K562 (cell line): ENCODE data around the gene CCDC27. TPM values are rescaled to one million over a fixed set of nuclear protein-coding genes. Genes with fewer than 3 reads are reported as not detected.

ENCODE experiments used
- CTCF ChIP-seq, 3 experiments: IDR thresholded peaks in 2 of 3; conservative IDR thresholded peaks in 1 of 3; 2 replicates each; pipeline ENCODE4 v1.5.1; 2011 to 2012; ENCODE audit warnings: low read length in 3 of 3, mild to moderate bottlenecking in 3 of 3, control low read depth in 2 of 3, improper control_type of control experiment in 1 of 3, inconsistent platforms in 1 of 3, low read depth in 1 of 3, mixed read lengths in 1 of 3, moderate library complexity in 1 of 3; ENCODE audit not compliant: insufficient read depth in 2 of 3
- E2F3 ChIP-seq: fragments of 250-450 bp; sonication (Bioruptor Pico); IDR thresholded peaks from 2 replicates; pipeline ENCODE4 v1.4.0; 2020; ENCODE audit warnings: mild to moderate bottlenecking
- ELF1 ChIP-seq: fragments of 200-800 bp; sonication (Bioruptor generic); IDR thresholded peaks from 2 replicates; pipeline ENCODE4 v1.6.1; 2016; ENCODE audit warnings: missing genetic modification characterization, missing compliant biosample characterization
- FUS ChIP-seq: fragments of 200-400 bp; formaldehyde crosslinking; optimal IDR thresholded peaks from 2 replicates; pipeline ENCODE3; 2017; ENCODE audit warnings: low read depth, low read length
- GTF2E2 ChIP-seq: fragments of 200-800 bp; sonication (Bioruptor generic); IDR thresholded peaks from 2 replicates; pipeline ENCODE4 v1.6.1; 2016; ENCODE audit warnings: missing genetic modification characterization, missing compliant biosample characterization
- HDAC3 ChIP-seq: fragments of 450-650 bp; IDR thresholded peaks from 2 replicates; pipeline ENCODE4 v1.6.1; 2018; ENCODE audit warnings: borderline replicate concordance, mild to moderate bottlenecking, moderate library complexity; ENCODE audit not compliant: partially characterized antibody
- KLF1 ChIP-seq: fragments of 450-650 bp; IDR thresholded peaks from 2 replicates; pipeline ENCODE4 v1.6.1; 2016; ENCODE audit warnings: missing genetic modification characterization, missing compliant biosample characterization
- MCM5 ChIP-seq: fragments of 450-650 bp; IDR thresholded peaks from 2 replicates; pipeline ENCODE4 v1.6.1; 2016; ENCODE audit warnings: low read depth
- OTX1 ChIP-seq: fragments of 450-650 bp; formaldehyde crosslinking; IDR thresholded peaks from 2 replicates; pipeline ENCODE4 v1.4.0; 2022; ENCODE audit warnings: mild to moderate bottlenecking
- PHB2 ChIP-seq: fragments of 450-650 bp; IDR thresholded peaks from 2 replicates; pipeline ENCODE4 v1.6.1; 2017; ENCODE audit warnings: low read depth
- PHF8 ChIP-seq: fragments of 200-600 bp; sonication (generic); IDR thresholded peaks from 2 replicates; pipeline ENCODE4 v1.6.1; 2012; ENCODE audit warnings: mixed run types, mild to moderate bottlenecking, inconsistent platforms, low read length, moderate library complexity, borderline replicate concordance
- PTTG1 ChIP-seq: fragments of 450-650 bp; IDR thresholded peaks from 2 replicates; pipeline ENCODE4 v1.6.1; 2016; ENCODE audit warnings: low read depth, mild to moderate bottlenecking, missing genetic modification characterization, missing compliant biosample characterization
- SAP30 ChIP-seq: fragments of 200-600 bp; sonication (generic); IDR thresholded peaks from 2 replicates; pipeline ENCODE4 v1.6.1; 2012; ENCODE audit warnings: borderline replicate concordance, low read depth, mild to moderate bottlenecking, moderate library complexity, low read length, control low read depth, inconsistent platforms; ENCODE audit not compliant: insufficient read depth, poor library complexity, severe bottlenecking
- SIRT6 ChIP-seq: IDR thresholded peaks from one replicate; pipeline ENCODE4 v1.6.1; 2012; ENCODE audit warnings: low read depth, mild to moderate bottlenecking, control low read depth, inconsistent platforms, low read length, moderate library complexity
- SNAPC5 ChIP-seq: fragments of 250-450 bp; sonication (Bioruptor Pico); IDR thresholded peaks from 2 replicates; pipeline ENCODE4 v1.8.0; 2021; ENCODE audit warnings: moderate library complexity, mild to moderate bottlenecking, inconsistent platforms
- SRSF1 ChIP-seq: fragments of 200-400 bp; formaldehyde crosslinking; IDR thresholded peaks from 2 replicates; pipeline ENCODE4 v1.6.1; 2017; ENCODE audit warnings: mild to moderate bottlenecking, low read depth, low read length, moderate library complexity
- TFAM ChIP-seq: fragments of 250-450 bp; sonication (Bioruptor Pico); conservative IDR thresholded peaks from 2 replicates; pipeline ENCODE4 v1.5.0; 2021; ENCODE audit warnings: mild to moderate bottlenecking, moderate library complexity
- ZC3H4 ChIP-seq: sonication (generic); formaldehyde crosslinking; IDR thresholded peaks from 2 replicates; pipeline ENCODE4 v1.9.0; 2021; ENCODE audit warnings: missing genetic modification reagents, borderline replicate concordance
- ZKSCAN1 ChIP-seq: fragments of 150-350 bp; IDR thresholded peaks from 2 replicates; pipeline ENCODE4 v1.6.1; 2016; ENCODE audit warnings: low read depth, low read length
- ZNF140 ChIP-seq: fragments of 250-450 bp; sonication (Bioruptor Pico); IDR thresholded peaks from 2 replicates; pipeline ENCODE4 v1.8.0; 2021; ENCODE audit warnings: moderate library complexity, mild to moderate bottlenecking, inconsistent platforms
- ZNF197 ChIP-seq: fragments of 200-800 bp; sonication (Bioruptor generic); IDR thresholded peaks from 2 replicates; pipeline ENCODE4 v1.6.1; 2016; ENCODE audit warnings: low read depth, missing genetic modification characterization, missing compliant biosample characterization
- ZNF253 ChIP-seq: fragments of 250-450 bp; sonication (Bioruptor Pico); conservative IDR thresholded peaks from 2 replicates; pipeline ENCODE4 v1.6.1; 2021; ENCODE audit warnings: mild to moderate bottlenecking
- ZNF695 ChIP-seq: fragments of 450-650 bp; formaldehyde crosslinking; IDR thresholded peaks from 2 replicates; pipeline ENCODE4 v1.4.0; 2020; ENCODE audit warnings: mild to moderate bottlenecking, moderate library complexity
- polyA plus RNA-seq, 8 experiments: library from polyadenylated mRNA; depleted of rRNA in 4 of 8; stranded (reverse) in 5 of 8; unstranded in 3 of 8; fragments of >200 nt; fragmentation: Nextera tagmentation in 2 of 8; fragmentation: Illumina TruSeq in 1 of 8; extraction: Ambion mirVana in 2 of 8; extraction: Trizol in 1 of 8; gene quantifications; 2 replicates each; pipeline versions ENCODE4 v1.2.1 to v1.2.3, GENCODE V29; 2011 to 2014; ENCODE audit warnings: inconsistent platforms in 1 of 8, missing spikeins in 1 of 8
- total RNA-seq, 7 experiments: library from RNA; depleted of rRNA in 6 of 7; stranded (reverse); fragments of >200 nt in 6 of 7; fragmentation: Illumina TruSeq in 2 of 7; extraction: Trizol in 2 of 7; gene quantifications; 2 replicates each; pipeline versions ENCODE4 v1.2.1 to v1.2.3, GENCODE V29; 2011 to 2021; ENCODE audit warnings: low replicate concordance in 1 of 7
- TF ChIP-seq, protein P1 (sequence below), 2 experiments: fragments of 450-650 bp; IDR thresholded peaks; 2 replicates each; pipeline ENCODE4 v1.6.1; 2018; ENCODE audit warnings: mild to moderate bottlenecking in 2 of 2, low read depth in 1 of 2; ENCODE audit not compliant: partially characterized antibody in 2 of 2

Gene CCDC27
- total and polyA plus RNA-seq, 9 of the 15 experiments (the other 6 are each of a cell fraction or from before 2014, with no cell fraction given): 0.01 to 0.04 TPM; not detected in 7

DNA sequence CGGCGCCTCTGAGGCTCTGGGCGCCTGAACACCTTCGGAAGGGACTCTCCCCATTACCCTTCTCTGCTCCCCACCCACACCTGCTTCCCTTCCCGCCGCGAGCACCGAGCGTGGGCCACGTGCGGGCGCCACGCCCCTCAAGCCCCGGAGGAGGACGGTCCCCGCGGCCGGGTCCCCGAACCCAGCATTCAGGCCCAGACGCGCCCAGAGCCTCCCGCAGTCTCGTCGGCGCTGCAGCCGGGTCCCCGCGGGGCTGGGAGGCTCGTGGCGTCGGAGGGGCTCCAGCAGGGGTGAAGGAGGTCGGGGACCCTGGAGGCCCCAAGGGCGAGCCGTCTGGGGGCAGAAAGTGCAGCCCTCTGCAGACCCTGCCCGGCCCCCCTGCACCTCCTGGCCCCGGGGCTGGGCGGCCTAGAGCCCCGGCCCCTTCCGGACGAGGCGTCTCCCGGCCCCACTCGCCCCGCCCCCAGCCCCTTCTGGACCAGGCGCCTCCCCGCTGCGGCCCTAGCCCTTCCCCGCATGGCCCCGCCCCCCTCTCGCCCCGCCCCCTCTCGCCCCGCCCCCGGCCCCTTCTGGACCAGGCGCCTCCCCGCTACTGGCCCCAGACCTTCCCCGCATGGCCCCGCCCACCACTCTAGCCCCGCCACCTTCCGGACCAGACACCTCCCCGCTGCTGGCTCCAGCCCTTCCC lies 19.9 kb downstream of the CCDC27 start (continued):
- TF ChIP-seq, protein P1, sequence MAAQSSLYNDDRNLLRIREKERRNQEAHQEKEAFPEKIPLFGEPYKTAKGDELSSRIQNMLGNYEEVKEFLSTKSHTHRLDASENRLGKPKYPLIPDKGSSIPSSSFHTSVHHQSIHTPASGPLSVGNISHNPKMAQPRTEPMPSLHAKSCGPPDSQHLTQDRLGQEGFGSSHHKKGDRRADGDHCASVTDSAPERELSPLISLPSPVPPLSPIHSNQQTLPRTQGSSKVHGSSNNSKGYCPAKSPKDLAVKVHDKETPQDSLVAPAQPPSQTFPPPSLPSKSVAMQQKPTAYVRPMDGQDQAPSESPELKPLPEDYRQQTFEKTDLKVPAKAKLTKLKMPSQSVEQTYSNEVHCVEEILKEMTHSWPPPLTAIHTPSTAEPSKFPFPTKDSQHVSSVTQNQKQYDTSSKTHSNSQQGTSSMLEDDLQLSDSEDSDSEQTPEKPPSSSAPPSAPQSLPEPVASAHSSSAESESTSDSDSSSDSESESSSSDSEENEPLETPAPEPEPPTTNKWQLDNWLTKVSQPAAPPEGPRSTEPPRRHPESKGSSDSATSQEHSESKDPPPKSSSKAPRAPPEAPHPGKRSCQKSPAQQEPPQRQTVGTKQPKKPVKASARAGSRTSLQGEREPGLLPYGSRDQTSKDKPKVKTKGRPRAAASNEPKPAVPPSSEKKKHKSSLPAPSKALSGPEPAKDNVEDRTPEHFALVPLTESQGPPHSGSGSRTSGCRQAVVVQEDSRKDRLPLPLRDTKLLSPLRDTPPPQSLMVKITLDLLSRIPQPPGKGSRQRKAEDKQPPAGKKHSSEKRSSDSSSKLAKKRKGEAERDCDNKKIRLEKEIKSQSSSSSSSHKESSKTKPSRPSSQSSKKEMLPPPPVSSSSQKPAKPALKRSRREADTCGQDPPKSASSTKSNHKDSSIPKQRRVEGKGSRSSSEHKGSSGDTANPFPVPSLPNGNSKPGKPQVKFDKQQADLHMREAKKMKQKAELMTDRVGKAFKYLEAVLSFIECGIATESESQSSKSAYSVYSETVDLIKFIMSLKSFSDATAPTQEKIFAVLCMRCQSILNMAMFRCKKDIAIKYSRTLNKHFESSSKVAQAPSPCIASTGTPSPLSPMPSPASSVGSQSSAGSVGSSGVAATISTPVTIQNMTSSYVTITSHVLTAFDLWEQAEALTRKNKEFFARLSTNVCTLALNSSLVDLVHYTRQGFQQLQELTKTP (IDR thresholded peaks at IDR 0.05; ENCODE audit: low read depth in 1 of 2, partially characterized antibody in 2 of 2): no peak
- no peak for TF ChIP-seq HDAC3
- peak; percentile 80 for TF ChIP-seq SAP30
- no peak for TF ChIP-seq PTTG1 (tag)
- TF ChIP-seq ELF1 (tag): peak; percentile 60
- TF ChIP-seq CTCF (IDR thresholded peaks at IDR 0.05 in 2 of 3, conservative IDR thresholded peaks at IDR 0.05 in 1 of 3; ENCODE audit: insufficient read depth in 2 of 3, low read depth in 1 of 3, low read length in 3 of 3): no peak
- no peak for TF ChIP-seq ZNF197 (CRISPR knock-in tag)
- no peak for TF ChIP-seq ZC3H4 (CRISPR knock-in tag)
- no peak for TF ChIP-seq MCM5
- no peak for TF ChIP-seq ZNF140 (CRISPR knock-in tag)
- no peak for TF ChIP-seq PHB2
- TF ChIP-seq ZKSCAN1: no peak
- TF ChIP-seq PHF8: peak; percentile 73; the same call in 1 of the 2 replicates
- no peak for TF ChIP-seq SIRT6
- no peak for TF ChIP-seq ZNF695
- no peak for TF ChIP-seq TFAM (CRISPR knock-in tag)
- TF ChIP-seq KLF1 (tag): no peak
- no peak for TF ChIP-seq OTX1
- TF ChIP-seq SNAPC5 (CRISPR knock-in tag): no peak
- no peak for TF ChIP-seq FUS
- TF ChIP-seq E2F3 (CRISPR knock-in tag): peak; percentile 78; the same call in 1 of the 2 replicates
- TF ChIP-seq SRSF1: no peak
- TF ChIP-seq ZNF253 (CRISPR knock-in tag): no peak
- TF ChIP-seq GTF2E2: no peak
